ENCODE data around the gene NDRG3.

DNA sequence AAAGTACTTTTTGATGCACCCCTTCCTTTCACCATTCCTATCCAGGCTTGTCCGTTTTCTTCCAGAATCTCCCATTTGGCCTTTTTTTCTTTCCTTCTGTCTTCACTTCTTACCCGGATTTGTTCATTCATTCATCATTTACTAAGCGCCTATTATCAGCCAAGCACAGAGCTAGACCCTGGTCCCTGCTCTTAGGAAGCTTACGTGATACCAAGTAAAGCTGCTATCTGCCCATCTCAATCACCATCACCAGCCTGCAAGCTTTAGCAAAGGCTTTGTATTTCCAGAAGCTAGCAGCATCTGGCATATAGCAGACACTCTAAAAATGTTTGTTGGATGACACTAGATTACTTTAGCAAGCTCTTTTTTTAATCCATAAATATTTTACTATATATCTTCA lies 4.8 kb downstream of the NDRG3 start:
- TF ChIP-seq, protein P1, sequence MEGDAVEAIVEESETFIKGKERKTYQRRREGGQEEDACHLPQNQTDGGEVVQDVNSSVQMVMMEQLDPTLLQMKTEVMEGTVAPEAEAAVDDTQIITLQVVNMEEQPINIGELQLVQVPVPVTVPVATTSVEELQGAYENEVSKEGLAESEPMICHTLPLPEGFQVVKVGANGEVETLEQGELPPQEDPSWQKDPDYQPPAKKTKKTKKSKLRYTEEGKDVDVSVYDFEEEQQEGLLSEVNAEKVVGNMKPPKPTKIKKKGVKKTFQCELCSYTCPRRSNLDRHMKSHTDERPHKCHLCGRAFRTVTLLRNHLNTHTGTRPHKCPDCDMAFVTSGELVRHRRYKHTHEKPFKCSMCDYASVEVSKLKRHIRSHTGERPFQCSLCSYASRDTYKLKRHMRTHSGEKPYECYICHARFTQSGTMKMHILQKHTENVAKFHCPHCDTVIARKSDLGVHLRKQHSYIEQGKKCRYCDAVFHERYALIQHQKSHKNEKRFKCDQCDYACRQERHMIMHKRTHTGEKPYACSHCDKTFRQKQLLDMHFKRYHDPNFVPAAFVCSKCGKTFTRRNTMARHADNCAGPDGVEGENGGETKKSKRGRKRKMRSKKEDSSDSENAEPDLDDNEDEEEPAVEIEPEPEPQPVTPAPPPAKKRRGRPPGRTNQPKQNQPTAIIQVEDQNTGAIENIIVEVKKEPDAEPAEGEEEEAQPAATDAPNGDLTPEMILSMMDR (IDR thresholded peaks at IDR 0.05; ENCODE audit: control extremely low read depth in 1 of 3, insufficient read depth in 1 of 3, low read depth in 1 of 3, low read length in 3 of 3) = no peak
- TF ChIP-seq EZH2 (IDR thresholded peaks at IDR 0.05; ENCODE audit: low read depth, low read length, severe bottlenecking) (no peak), RAD21 (IDR thresholded peaks at IDR 0.05 in 1 of 2, conservative IDR thresholded peaks at IDR 0.05 in 1 of 2; ENCODE audit: low read depth in 2 of 2, low read length in 2 of 2) (no peak), RXRA (IDR thresholded peaks at IDR 0.05; ENCODE audit: insufficient read depth, low read depth, low read length) (no peak), RFX5 (IDR thresholded peaks at IDR 0.05; ENCODE audit: borderline replicate concordance, low read depth, low read length) (no peak), SIN3A (conservative IDR thresholded peaks at IDR 0.05 in 1 of 2, IDR thresholded peaks at IDR 0.05 in 1 of 2; ENCODE audit: low read depth in 1 of 2, low read length in 2 of 2) (no peak), POLR2A (IDR thresholded peaks at IDR 0.05; ENCODE audit: control extremely low read depth in 1 of 2, low read depth in 2 of 2, low read length in 2 of 2) (no peak), NRF1 (IDR thresholded peaks at IDR 0.05; ENCODE audit: low read depth, low read length) (no peak), POLR2AphosphoS5 (IDR thresholded peaks at IDR 0.05; ENCODE audit: low read depth, low read length) (no peak), EGR1 (IDR thresholded peaks at IDR 0.05; ENCODE audit: borderline replicate concordance, low read depth, low read length) (no peak), HDAC6 (IDR thresholded peaks at IDR 0.05; ENCODE audit: low read depth, low read length) (no peak)
- TF ChIP-seq, protein P2, sequence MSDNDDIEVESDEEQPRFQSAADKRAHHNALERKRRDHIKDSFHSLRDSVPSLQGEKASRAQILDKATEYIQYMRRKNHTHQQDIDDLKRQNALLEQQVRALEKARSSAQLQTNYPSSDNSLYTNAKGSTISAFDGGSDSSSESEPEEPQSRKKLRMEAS (IDR thresholded peaks at IDR 0.05) = no peak
- TF ChIP-seq, protein P3, sequence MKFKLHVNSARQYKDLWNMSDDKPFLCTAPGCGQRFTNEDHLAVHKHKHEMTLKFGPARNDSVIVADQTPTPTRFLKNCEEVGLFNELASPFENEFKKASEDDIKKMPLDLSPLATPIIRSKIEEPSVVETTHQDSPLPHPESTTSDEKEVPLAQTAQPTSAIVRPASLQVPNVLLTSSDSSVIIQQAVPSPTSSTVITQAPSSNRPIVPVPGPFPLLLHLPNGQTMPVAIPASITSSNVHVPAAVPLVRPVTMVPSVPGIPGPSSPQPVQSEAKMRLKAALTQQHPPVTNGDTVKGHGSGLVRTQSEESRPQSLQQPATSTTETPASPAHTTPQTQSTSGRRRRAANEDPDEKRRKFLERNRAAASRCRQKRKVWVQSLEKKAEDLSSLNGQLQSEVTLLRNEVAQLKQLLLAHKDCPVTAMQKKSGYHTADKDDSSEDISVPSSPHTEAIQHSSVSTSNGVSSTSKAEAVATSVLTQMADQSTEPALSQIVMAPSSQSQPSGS (IDR thresholded peaks at IDR 0.05; ENCODE audit: low read length) = no peak

Data from H1 (cell line).